Fibroblast of skin of right biceps (primary cell): ENCODE measurements around the gene TSPEAR.
"Not testable (repeated sequence)": the region's sequence is repeated elsewhere in the genome, so short reads cannot be mapped to it uniquely, and the experiment has no call there.

Experiments
- DNase-seq: peaks from one replicate; pipeline ENCODE4 v3.0.0-alpha.2; 2013

TSPEAR gene

DNA sequence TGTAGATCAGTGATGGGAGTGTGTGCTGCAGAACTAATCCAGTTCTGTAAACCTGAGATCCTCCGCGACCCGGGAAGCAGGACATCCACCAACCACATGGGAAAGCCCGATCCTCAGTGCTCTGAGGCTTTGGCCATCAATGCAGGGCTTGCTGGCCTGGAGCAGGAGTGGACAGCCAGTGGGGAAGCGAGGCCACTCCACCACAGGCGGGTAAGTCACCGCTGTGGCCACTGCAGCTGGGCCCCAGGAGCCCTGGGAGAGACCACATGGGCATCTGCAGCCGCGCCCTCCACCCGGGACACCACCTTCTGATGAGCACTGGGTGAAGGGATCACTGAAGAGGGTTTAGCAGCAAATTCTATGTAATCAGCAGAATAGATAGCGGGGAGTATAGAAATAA, 30.2 kb downstream of the TSPEAR start:
- no peak for DNase-seq

GRCh38 chr21:44677881-44678280, 33.5 kb downstream of the TSPEAR start:
- DNase-seq, result no peak

GRCh38 chr21:44671911-44672310, 39.5 kb downstream of the TSPEAR start:
- DNase-seq, result no peak

DNA sequence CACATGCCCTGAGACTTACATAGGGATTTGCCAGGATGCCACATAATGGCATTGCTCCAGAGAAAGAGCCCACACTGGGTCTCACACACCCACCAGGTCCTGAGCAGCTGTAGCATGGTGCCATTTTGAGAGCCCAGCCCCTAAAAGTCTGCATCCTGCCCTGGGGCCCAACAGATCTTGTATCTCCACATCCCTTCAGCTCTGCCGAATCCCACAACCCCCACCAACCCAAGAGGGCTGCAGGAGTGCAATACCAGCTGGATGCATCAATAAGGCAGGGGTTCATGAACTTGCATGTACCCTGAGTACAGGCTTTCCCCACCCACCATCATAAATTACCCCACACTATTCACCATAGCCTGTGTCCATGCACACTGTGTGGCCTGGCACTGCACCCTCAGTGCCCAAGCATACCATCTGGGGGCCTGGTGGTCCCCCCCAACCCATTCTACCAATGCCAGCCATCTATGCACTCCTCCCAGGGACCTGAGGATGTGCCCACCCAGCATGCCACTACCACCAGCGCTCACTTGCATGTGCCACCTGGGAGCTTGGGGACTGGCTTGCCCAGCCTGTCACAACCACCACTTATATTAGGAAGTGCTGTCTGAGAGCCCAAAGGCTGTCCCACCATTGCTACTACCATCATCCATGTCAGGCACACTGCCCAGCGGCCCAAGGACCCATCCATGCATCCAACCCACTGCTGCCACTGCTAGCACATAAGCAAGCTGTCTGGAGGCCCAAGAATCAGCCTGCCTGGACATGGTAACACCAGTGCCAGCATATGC, 40.5 kb downstream of the TSPEAR start:
- no peak for DNase-seq

DNA sequence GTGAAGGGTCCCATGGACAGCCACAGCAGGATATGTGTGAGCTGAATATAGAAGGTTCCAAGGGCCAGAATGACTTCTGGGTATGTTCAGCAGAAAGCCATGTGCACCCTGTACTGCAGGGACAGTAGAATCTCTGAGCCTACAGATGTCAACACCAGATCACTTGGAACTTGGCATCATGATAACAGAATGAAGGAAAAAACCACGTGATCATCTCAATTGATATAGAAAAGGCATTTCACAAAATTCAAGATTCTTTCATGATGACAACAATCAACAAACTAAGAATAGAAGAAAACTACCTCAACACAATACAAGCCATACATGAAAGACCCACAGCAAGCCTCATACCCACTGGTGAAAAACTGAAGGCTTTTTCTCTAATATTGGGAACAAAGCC, 43.8 kb downstream of the TSPEAR start:
- no peak for DNase-seq

DNA sequence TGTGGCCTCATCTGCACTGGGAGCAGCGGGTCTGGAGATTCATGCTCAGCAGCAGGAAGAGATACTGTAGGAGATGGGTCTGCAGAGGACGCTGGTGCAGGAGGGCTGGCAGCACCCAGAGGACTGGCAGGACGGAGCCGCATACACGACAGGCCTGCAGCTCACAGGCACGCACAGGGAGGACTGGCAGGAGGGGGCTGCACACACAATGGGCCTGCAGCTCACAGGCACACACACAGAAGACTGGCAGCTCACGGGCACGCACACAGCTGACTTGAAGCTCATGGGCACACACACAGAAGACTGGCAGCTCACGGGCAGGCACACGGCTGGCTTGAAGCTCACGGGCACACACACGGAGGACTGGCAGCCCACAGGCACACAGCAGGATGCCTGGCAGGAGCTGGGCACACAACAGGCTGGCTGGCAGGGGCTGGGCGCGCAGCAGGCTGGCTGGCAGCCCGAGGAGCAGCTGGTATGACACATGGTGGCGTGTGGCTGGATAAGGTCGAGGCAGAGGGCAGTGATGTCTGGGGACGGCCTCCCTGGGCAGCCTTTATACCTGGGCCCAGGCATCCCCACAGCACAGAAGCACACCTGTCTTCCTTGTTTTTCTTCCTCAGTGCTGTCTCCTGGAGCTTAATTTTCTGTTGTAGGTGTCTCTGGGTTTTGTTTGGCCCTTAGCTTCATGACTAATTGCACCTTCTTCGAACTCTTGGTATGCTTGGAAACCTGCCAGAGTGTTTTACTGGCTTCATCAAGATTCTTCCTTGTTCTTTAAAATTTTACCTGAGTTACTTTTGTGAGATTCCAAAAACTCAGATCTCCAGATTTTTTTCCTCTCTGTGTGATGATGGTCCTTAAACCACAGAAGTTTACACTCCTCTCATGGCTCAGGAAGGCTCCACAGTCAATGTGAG, 44.7 kb downstream of the TSPEAR start, which contains the start of gene KRTAP12-2:
Gene KRTAP12-2, minus strand, starts transcription at position 527 of the 920 bp plus-strand sequence. Its CDS starts 41 bp downstream, at position 486.
- no peak for DNase-seq

DNA sequence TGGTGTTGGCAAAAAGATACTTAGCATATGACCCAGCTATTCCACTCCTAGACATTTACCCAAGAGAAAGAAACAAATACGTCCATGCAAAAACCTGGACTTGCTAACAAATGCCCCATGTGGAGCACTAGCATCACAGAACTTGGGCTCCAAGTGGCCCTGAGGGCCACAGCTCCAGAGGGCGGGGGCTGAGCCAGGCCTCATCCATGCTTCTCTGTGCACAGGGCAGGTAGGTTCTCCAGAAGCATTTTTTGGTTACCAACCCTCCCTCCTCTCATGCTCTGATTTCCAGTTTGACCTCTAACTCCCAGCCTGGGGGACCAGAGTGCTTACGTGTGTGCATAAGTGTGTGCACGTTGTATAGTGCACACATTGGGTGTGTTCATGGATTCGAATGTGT, 46.7 kb downstream of the TSPEAR start:
- DNase-seq, result no peak

DNA sequence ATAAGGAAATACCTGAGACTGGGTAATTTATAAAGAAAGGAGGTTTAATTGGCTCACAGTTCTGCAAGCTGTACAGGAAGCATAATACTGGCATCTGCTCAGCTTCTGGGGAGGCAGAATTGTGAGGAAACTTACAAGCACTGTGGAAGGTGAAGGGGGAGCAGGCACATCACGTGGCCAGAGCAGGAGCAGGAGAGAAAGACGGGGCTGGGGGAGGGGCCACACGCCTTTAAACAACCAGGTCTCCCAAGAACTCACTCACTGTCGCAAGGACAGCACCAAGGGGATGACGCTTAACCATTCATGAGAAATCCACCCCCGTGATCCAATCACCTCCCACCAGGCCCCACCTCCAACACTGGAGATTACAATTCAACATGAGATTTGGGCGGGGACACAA, 49.8 kb downstream of the TSPEAR start:
- not testable (repeated sequence) for DNase-seq

DNA sequence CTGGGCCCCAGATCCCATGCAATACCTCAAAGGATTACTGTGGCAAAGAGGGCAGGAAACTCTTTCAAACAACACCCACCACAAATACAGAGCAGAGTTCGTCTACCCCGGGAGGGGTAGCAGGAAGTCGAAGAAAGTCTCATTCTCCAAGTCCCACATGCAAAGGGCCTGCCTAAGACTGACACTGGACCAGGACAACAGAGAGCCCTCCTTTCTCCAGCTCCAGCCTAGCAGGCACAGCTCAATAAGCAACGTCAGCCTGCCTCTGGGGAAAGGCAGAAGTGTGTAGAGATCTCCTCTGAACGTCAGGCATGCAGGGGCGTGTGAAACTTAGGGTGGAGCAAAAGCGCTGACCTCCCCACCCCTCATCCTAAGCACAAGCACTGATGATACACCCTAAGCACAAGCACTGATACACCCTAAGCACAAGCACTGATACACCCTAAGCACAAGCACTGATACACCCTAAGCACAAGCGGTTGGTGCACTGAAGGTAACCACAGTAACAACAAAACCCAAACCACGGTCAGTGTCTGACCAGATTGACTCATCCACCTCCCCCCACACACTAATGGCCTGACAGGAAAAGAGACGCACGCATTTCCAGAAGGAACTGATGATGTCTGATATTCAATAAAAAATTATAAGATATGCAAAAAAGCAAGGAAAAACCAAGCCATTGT, 52.3 kb downstream of the TSPEAR start:
- no peak for DNase-seq

- no peak for DNase-seq
These were observed 52.8 kb downstream of the TSPEAR start for GRCh38 chr21:44658541-44658910.

DNA sequence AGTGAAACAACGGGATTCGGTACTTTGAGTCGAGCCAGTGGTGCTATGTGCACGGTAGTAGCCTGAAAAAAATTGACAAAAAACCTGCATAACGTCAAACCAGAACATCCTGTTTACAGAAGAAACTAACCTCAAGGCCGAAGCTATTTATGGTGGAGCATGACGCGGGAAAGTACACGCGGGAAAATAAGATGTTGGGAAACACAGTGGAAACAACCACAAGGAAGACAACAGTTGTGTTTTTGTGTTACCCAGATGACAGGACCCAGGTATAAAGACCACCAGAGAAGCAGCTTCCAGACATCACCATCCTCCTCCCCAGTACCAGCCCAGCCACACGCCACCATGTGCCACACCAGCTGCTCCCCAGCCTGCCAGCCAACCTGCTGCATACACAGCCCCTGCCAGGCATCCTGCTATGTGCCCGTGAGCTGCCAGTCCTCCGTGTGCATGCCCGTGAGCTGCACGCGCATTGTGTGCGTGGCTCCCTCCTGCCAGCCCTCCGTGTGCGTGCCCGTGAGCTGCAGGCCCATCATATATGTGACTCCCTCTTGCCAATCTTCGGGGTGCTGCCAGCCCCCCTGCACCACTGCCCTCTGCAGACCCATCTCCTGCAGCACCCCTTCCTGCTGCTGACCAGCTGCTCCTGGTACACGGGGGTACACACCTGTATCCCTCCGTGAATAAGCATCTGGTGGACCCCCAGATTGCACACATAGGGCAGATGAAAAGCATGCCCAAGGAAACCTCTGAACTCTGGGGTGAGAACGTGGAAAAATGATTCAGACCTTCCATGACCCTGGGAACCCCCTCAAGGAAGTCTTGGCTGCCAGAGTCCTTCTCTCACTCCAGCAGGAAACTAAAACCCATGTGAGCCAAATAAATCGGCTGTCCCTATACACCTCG, 53.5 kb downstream of the TSPEAR start, which contains the start of gene KRTAP12-3:
Gene KRTAP12-3, plus strand, starts transcription at position 298 of the 906 bp plus-strand sequence. Its CDS starts 48 bp downstream, at position 346.
- DNase-seq, result no peak

- DNase-seq, result no peak
These were observed 54.5 kb downstream of the TSPEAR start for GRCh38 chr21:44656868-44657267.

DNA sequence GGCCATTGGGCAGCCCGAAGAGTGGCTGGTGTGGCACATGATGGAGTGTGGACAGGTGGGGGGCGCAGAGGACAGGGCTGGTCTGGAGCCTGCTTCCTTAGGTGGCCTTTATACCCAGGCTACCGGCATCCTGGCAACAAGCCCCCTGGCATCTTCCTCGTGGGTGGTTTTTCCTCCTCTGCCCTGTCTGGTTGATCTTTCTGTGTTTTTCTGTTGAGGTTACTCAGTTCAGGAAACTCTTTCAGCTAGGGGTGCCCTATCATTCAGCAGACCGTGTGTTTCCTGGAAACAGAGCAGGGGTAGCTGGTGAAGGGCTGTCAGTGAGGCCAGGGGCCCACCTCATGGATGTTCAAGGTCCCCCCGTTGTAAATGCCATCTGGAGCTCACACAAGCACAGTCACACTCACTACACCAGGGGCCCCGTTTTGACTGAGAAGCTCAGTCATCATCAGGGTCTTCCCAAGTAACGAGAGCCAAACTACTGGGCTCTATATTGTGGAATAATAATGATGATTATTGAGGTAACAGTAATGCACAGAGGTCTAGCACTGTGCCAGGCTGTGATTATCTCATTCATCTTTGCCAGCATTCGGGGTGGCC, 56.7 kb downstream of the TSPEAR start, which contains the start of gene KRTAP12-4:
Gene KRTAP12-4, minus strand, starts transcription at position 84 of the 600 bp plus-strand sequence. Its CDS starts 45 bp downstream, at position 39.
- DNase-seq, result no peak

- no peak for DNase-seq
These were observed 57.5 kb downstream of the TSPEAR start for GRCh38 chr21:44653656-44654575.

DNA sequence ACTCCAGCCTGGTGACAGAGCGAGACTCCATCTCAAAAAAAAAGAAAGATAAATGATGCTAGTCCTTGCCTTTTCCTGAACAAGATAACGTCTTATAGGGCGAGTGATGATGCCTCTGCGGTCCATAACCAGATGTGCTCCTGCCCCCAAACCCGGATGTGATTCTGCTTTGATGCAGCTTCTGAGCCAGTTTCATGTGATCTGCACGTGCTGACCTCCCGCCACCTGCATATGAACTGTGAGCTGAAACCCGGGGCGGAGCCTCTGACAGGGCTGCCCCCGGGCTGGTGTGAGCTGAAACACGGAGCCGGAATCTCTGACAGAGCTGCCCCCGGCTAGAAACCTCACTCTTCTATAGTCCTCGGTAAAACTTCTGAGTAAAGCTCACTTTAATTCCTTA, 58.2 kb downstream of the TSPEAR start:
- DNase-seq, result no peak

DNA sequence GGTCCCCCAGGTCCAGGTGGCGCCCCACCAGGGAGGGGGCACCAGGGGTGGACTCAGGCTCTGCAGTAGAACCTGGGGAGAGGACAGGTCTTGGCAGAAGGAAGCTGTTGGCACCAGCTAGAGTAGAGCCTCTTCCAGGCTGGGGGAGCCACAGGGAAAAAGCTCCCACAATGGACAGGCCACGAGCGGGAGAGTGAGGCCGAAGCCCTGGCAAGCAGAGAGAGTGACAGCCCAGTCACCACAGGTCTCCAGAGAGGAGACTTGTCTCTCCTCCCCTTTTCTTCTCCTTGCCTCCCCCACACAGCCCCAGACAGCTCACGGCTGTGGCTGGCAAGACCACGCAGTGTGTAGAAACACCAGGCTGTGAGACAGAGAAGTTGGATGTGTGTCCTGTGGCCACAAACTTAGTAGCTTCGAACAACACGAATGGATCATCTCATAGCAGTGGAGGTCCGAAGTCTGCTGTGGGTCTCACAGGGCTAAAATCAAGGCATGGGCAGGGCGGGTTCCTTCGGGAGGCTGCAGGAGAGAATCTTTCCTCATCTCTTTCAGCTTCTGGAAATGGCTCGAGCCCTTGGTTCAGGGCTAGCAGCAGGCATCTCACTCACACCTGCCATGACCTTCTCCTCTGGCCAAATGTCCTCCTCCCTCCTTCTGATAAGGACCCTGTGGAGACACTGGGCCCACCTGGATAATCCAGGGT, 60.2 kb downstream of the TSPEAR start:
- no peak for DNase-seq

DNA sequence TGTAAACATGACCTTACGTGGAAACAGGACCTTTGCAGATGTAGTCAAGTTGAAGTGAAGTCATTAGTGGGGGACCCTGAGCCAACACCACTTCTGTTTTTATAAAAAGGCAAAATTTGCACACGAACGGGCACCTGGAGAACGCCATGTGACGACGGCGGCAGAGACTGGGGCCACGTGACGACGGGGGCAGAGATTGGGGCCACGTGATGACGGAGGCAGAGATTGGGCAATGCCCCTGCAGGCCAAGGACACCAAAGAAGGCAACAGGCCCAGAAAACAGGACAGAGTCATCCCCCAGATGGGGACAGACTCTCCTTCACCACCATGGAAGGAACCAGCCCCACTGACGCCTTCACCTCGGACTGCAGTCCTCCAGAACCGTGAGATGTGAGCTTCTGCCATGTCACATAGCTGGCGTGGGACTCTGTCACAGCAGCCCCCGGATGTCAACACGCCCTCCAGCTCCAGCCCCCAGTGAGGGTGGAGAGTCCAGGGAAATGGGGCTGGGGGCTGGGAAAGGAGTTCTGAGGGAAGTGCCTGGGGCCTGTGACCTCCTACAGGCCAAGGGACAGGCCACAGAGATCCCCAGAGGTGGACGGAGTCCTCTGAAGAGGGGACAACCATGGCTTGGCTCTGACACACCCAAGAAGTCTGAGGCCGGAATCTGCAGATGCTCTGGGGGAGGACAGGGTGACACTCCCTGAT, 61.0 kb downstream of the TSPEAR start:
- DNase-seq, result no peak

- no peak for DNase-seq
These were observed 61.8 kb downstream of the TSPEAR start for GRCh38 chr21:44649521-44650100.
